ENCODE data around the gene PCDHGA12. TPM values are rescaled to one million over a fixed set of nuclear protein-coding genes. Genes with fewer than 3 reads are reported as not detected.

The PCDHGA12 gene
- total and polyA plus RNA-seq, 10 donors: 0.02 to 6.3 (median 4.8) TPM

- Histone ChIP-seq H3K27ac (no peak overlapping the region), H3K27me3 (replicated peaks in 1 of 7) (peaks cover 0 to 99% (median 38%) of the 10 kb centered on the region in 7 donors), H3K9me3 (peaks cover 4 to 99% (median 93%) of the 10 kb centered on the region in 8 donors), H3K36me3 (peaks cover 0 to 6% (median 0%) of the 10 kb centered on the region in 6 donors), H3K4me1 (peaks cover 0 to 15% (median 2%) of the 10 kb centered on the region in 6 donors), H3K4me3 (peak overlapping the region in 1 of 8 donors; percentile 27)
- no peak for DNase-seq
- TF ChIP-seq POLR2A (IDR thresholded peaks at IDR 0.05) (no peak), POLR2AphosphoS5 (IDR thresholded peaks at IDR 0.05) (no peak), CTCF (IDR thresholded peaks at IDR 0.05 in 8 of 11, conservative IDR thresholded peaks at IDR 0.05 in 3 of 11) (no peak)
- intact Hi-C loops (cut with DNase I; ENCODE audit: low total_unique reads): no loop called here
- WGBS, 5 donors: 26 to 45% (median 35%) methylated on average over 17 to 64 of the region's 64 CpGs
Measured at GRCh38 chr5:141409598-141410306, 20.6 kb upstream of the PCDHGA12 start.

- DNase-seq: no peak
- Histone ChIP-seq H3K36me3 (peaks cover 0 to 6% (median 0%) of the 10 kb centered on the region in 6 donors), H3K27me3 (replicated peaks in 1 of 7) (peaks cover 0 to 99% (median 38%) of the 10 kb centered on the region in 7 donors), H3K9me3 (peaks cover 4 to 98% (median 91%) of the 10 kb centered on the region in 8 donors), H3K27ac (no peak overlapping the region), H3K4me1 (peaks cover 0 to 21% (median 2%) of the 10 kb centered on the region in 6 donors), H3K4me3 (no peak overlapping the region)
- 60 to 82% (median 73%) methylated on average over 3 of the region's 3 CpGs for WGBS, 5 donors
- TF ChIP-seq POLR2A (IDR thresholded peaks at IDR 0.05): no peak
- TF ChIP-seq CTCF (IDR thresholded peaks at IDR 0.05 in 8 of 11, conservative IDR thresholded peaks at IDR 0.05 in 3 of 11): no peak
- TF ChIP-seq POLR2AphosphoS5 (IDR thresholded peaks at IDR 0.05): no peak
- intact Hi-C loops (cut with DNase I; ENCODE audit: low total_unique reads): no loop called here
Measured at GRCh38 chr5:141411575-141411974, 18.7 kb upstream of the PCDHGA12 start.

- intact Hi-C loops (cut with DNase I; ENCODE audit: low total_unique reads): no loop called here
Measured at GRCh38 chr5:141412854-141413539, 17.3 kb upstream of the PCDHGA12 start, which contains the start of gene PCDHGA10. PCDHGA10 (plus strand) TSS chr5:141412987; CDS start chr5:141413176, 189 bp downstream.

More at GRCh38 chr5:141412854-141413539, 17.3 kb upstream of the PCDHGA12 start, which contains the start of gene PCDHGA10:
- TF ChIP-seq POLR2AphosphoS5 (IDR thresholded peaks at IDR 0.05) (no peak), CTCF (IDR thresholded peaks at IDR 0.05 in 8 of 11, conservative IDR thresholded peaks at IDR 0.05 in 3 of 11) (peak in 9 of 11 experiments; percentile 3 to 65 (median 44))
- DNase-seq: no peak
- H3K27me3 ChIP-seq (replicated peaks in 1 of 7): peaks cover 0 to 99% (median 30%) of the 10 kb centered on the region in 7 donors
- H3K36me3 ChIP-seq: peaks cover 0 to 6% (median 0%) of the 10 kb centered on the region in 6 donors
- peaks cover 4 to 98% (median 88%) of the 10 kb centered on the region in 8 donors for H3K9me3 ChIP-seq
- 12 to 16% (median 14%) methylated on average over 25 to 31 of the region's 31 CpGs for WGBS, 5 donors
- H3K27ac ChIP-seq: no peak within 1 kb of the TSS
- H3K4me1 ChIP-seq: peaks cover 0 to 21% (median 5%) of the 10 kb centered on the region in 6 donors
- H3K4me3 ChIP-seq: peak within 1 kb of the TSS; percentile 11 to 60 (median 32)
